ENCODE results near the gene FBXO10. TPM values are rescaled to one million over a fixed set of nuclear protein-coding genes. Genes with fewer than 3 reads are reported as not detected.

Gene FBXO10
- total RNA-seq, 1 donor = 16.4 TPM

DNA sequence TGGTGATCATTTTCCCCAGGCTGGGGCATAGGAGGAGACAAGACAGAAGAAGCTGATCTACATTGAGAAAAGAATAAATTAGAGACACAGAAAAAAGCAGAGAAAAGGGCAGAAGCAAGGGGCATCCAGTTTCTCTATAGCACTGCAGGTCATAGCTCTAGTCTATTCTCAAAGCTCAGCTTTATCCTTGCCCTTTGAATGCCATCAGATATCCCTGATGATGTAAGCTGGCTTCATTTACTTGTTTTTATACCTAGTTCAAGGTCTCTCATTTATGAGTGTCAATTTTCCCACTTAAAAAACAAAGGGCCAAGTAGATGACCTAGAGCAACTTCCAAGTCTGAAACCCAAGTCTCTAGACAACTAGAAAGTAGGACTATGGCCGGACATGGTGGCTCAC lies 32.7 kb downstream of the FBXO10 start:
- DNase-seq (ENCODE audit: low read depth) = no peak
- H3K4me3 ChIP-seq (ENCODE audit: low read depth, low read length) = no peak overlapping the region
- TF ChIP-seq, protein P1, sequence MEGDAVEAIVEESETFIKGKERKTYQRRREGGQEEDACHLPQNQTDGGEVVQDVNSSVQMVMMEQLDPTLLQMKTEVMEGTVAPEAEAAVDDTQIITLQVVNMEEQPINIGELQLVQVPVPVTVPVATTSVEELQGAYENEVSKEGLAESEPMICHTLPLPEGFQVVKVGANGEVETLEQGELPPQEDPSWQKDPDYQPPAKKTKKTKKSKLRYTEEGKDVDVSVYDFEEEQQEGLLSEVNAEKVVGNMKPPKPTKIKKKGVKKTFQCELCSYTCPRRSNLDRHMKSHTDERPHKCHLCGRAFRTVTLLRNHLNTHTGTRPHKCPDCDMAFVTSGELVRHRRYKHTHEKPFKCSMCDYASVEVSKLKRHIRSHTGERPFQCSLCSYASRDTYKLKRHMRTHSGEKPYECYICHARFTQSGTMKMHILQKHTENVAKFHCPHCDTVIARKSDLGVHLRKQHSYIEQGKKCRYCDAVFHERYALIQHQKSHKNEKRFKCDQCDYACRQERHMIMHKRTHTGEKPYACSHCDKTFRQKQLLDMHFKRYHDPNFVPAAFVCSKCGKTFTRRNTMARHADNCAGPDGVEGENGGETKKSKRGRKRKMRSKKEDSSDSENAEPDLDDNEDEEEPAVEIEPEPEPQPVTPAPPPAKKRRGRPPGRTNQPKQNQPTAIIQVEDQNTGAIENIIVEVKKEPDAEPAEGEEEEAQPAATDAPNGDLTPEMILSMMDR (IDR thresholded peaks at IDR 0.05; ENCODE audit: insufficient read depth, low read depth, low read length) = no peak

DNA sequence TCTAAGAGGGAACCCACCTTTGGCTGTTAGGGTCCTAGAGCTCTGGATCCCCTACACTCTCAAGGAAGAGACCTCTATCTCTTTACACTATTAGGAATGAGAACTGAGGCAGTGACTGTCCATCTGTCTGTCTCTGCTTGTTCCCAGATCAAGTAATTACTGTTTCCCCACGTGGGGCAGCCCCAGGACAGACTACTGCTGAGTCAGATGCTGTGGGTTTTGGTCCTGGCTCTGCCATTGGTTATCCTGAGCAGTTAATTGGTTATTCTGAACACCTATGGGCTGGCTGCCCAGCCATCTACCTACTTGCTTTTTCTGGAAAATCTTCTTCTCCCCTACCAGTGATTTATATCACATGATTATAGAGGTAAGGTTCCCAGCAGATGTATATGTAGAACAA lies 33.3 kb downstream of the FBXO10 start:
- DNase-seq (ENCODE audit: low read depth) = no peak
- no peak overlapping the region for H3K4me3 ChIP-seq (ENCODE audit: low read depth, low read length)
- TF ChIP-seq, protein P1 (IDR thresholded peaks at IDR 0.05; ENCODE audit: insufficient read depth, low read depth, low read length) = no peak

DNA sequence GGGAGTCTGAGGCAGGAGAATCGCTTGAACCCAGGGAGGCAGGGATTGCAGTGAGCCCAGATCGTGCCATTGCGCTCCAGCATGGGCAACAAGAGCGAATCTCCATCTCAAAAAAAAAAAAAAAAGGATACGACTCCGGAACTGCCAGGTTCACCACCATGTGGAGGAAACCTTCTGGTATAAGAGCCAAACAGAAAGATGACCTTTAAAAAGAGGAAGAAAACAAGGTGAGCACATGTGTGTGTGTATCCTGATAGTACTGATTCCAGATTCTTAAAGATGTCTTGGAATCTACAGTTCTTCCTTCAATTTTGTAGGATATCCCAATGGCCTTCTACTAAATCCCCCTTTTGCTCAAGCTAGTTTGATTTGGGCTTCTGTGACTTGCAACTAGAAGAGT lies 33.7 kb downstream of the FBXO10 start:
- TF ChIP-seq, protein P1 (IDR thresholded peaks at IDR 0.05; ENCODE audit: insufficient read depth, low read depth, low read length) = no peak
- DNase-seq (ENCODE audit: low read depth) = no peak
- H3K4me3 ChIP-seq (ENCODE audit: low read depth, low read length) = no peak overlapping the region

DNA sequence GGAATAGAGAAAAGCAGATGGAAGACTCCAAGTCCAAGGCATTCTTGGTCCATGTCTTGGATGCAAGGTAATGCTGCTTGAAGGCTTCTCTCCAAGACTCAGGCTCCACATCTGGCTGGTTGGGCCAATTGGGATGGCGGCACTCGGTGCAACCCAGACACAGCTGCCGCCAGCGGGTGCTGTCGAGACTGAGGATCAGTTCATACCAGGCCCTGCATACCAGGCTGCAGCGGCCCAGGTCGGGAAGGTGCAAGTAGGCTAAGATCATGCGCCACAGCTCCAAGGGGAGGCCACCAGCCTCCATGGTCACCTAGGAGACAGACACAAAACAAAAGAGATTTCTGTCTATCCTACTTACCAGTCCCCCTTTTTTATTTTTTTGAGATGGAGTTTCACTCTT lies 34.7 kb downstream of the FBXO10 start:
- TF ChIP-seq, protein P1 (IDR thresholded peaks at IDR 0.05; ENCODE audit: insufficient read depth, low read depth, low read length) = no peak
- H3K4me3 ChIP-seq (ENCODE audit: low read depth, low read length) = no peak overlapping the region
- DNase-seq (ENCODE audit: low read depth) = no peak

DNA sequence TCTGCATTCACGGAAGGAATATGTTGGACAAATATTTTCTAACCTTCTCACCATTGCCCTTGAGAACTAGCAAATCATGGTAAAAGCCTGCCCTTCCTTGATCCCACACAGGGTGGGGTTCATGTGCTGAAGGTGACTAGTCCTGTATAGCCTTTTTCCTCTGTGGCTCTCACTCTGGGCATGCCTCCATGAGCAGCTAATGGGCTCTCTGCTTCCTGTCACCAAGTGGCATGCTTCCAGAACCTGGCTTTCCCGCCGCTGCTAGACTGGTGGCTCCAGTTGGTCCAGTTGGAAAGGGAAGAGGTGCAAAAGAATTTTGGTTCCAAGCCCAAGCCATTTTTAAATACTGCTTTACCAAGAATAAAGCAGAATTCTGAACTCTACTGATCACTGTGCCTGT lies 35.5 kb downstream of the FBXO10 start:
- no peak overlapping the region for H3K4me3 ChIP-seq (ENCODE audit: low read depth, low read length)
- TF ChIP-seq, protein P1 (IDR thresholded peaks at IDR 0.05; ENCODE audit: insufficient read depth, low read depth, low read length) = no peak
- DNase-seq (ENCODE audit: low read depth) = no peak

DNA sequence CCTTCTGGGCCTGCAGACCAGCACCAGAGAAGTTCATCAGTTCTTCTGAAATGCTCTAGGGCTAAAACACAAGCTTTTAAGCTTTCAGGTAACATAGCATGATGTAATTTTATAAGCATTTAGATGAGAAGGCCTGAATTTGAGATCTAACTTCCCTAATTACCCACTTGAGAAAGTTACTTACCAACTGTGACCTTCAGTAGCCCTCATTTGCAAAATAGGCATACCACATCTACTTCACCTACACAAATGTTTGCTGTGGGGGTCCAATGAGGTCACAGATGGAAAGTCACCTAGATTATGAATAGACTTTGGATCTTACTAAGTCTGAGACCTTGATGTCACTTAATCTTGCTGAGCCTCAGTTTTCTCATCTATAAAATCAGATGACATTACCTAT lies 36.5 kb downstream of the FBXO10 start:
- H3K4me3 ChIP-seq (ENCODE audit: low read depth, low read length) = no peak overlapping the region
- DNase-seq (ENCODE audit: low read depth) = no peak
- TF ChIP-seq, protein P1 (IDR thresholded peaks at IDR 0.05; ENCODE audit: insufficient read depth, low read depth, low read length) = no peak

DNA sequence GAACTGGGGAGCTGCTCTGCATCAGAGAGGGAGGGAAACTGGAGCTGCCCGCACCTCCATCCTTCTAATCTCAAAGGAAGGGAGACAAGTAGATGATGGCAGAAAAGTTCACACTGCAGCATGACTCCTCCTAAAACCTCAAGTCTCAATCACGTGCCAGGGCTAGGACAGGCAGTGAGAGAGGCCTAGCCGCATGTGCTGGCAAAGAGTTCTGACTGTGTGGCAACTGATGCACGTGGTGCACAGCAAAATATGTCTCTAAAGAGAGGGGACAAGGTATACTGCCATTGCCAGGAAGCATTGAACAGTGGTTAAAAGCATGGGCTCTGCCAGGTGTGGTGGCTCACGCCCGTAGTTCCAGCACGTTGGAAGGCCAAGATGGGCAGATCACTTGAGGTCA lies 38.1 kb downstream of the FBXO10 start:
- no peak for DNase-seq (ENCODE audit: low read depth)
- TF ChIP-seq, protein P1 (IDR thresholded peaks at IDR 0.05; ENCODE audit: insufficient read depth, low read depth, low read length) = no peak
- no peak overlapping the region for H3K4me3 ChIP-seq (ENCODE audit: low read depth, low read length)
